ENCODE measurements around the gene ANKS1B. TPM values are rescaled to one million over a fixed set of nuclear protein-coding genes. Genes with fewer than 3 reads are reported as not detected.
"Not testable (repeated sequence)": the region's sequence is repeated elsewhere in the genome, so short reads cannot be mapped to it uniquely, and the experiment has no call there.

ANKS1B gene
- total RNA-seq, 1 experiment from 2014 or later = 18.8 TPM

DNA sequence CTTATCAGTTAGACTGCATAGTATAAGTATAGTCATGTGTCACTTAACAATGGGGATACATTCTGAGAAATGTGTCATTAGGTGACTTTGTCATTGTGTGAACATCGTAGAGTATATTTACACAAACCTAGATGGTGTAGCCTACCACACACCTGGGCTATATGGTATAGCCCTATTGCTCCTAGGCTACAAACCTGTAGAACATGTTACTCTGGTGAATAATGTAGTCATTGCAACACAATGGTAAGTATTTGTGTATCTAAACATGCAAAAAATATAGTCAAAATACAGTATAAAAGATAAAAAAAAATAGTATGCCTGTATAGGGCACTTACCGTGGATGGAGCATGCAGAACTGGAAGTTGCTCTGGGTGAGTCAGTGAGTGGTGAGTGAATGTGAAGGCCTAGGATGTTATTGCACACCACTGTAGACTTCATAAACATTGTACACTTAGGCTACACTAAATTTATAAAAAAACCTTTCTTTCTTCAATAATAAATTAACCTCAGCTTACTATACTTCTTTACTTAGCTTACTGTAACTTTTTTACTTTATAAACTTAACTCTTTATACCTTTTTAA lies 40.3 kb upstream of the ANKS1B start:
- POLR2A ChIA-PET = no interaction called here
- BruUV-seq (replicated peaks) = no TSS peak
- no peak for DNase-seq (ENCODE audit: unreplicated experiment)
- CTCF ChIA-PET = no interaction called here
- H3K4me3 Mint-ChIP-seq (ENCODE audit: unreplicated experiment) = no peak overlapping the region
- intact Hi-C loops (cut with micrococcal nuclease) = no loop called here
- no peaks in the 10 kb centered on the region for H3K27me3 Mint-ChIP-seq (ENCODE audit: insufficient read depth, unreplicated experiment)
- TF ChIP-seq, protein P1, sequence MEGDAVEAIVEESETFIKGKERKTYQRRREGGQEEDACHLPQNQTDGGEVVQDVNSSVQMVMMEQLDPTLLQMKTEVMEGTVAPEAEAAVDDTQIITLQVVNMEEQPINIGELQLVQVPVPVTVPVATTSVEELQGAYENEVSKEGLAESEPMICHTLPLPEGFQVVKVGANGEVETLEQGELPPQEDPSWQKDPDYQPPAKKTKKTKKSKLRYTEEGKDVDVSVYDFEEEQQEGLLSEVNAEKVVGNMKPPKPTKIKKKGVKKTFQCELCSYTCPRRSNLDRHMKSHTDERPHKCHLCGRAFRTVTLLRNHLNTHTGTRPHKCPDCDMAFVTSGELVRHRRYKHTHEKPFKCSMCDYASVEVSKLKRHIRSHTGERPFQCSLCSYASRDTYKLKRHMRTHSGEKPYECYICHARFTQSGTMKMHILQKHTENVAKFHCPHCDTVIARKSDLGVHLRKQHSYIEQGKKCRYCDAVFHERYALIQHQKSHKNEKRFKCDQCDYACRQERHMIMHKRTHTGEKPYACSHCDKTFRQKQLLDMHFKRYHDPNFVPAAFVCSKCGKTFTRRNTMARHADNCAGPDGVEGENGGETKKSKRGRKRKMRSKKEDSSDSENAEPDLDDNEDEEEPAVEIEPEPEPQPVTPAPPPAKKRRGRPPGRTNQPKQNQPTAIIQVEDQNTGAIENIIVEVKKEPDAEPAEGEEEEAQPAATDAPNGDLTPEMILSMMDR (IDR thresholded peaks at IDR 0.05; ENCODE audit: unreplicated experiment) = no peak
- no peaks in the 10 kb centered on the region for H3K4me1 Mint-ChIP-seq (ENCODE audit: insufficient read depth, unreplicated experiment)
- H3K27ac Mint-ChIP-seq (ENCODE audit: low read depth, unreplicated experiment) = no peak overlapping the region
- no peaks in the 10 kb centered on the region for H3K36me3 Mint-ChIP-seq (ENCODE audit: insufficient read depth, unreplicated experiment)
- H3K9me3 Mint-ChIP-seq (ENCODE audit: unreplicated experiment) = peaks cover 8% of the 10 kb centered on the region

DNA sequence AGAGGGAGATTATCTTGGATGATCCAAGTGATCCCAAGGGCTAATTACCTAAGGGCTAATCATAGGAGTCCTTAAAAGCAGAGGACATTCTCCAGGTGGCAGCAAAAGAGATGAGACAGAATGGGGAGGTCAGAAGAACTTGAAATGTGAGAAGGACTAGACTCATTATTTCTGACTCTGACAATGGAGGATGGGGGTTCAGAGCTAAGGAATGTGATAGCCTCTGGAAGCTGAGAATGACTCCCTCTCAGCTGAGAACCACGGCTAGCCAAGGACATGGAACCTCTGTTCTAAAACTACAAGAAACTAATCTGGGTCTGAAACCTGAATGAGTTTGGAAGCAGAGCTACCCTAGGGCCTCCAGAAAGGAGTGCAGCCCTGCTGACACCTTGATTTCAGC lies 35.6 kb upstream of the ANKS1B start:
- no peak for DNase-seq (ENCODE audit: unreplicated experiment)
- ChIA-PET CTCF (interaction anchor here (0.7 kb wide), 1 partner anchor 231 kb away, joined by 3 read pairs; no protein-coding TSS in a partner anchor), POLR2A (interaction anchor here (0.6 kb wide), 2 partner anchors 213 to 293 kb away, joined by 4 read pairs; no protein-coding TSS in a partner anchor)
- no peaks in the 10 kb centered on the region for H3K27me3 Mint-ChIP-seq (ENCODE audit: insufficient read depth, unreplicated experiment)
- no peak overlapping the region for H3K27ac Mint-ChIP-seq (ENCODE audit: low read depth, unreplicated experiment)
- no peak overlapping the region for H3K4me3 Mint-ChIP-seq (ENCODE audit: unreplicated experiment)
- peaks cover 11% of the 10 kb centered on the region for H3K4me1 Mint-ChIP-seq (ENCODE audit: insufficient read depth, unreplicated experiment)
- no TSS peak for BruUV-seq (replicated peaks)
- peaks cover 20% of the 10 kb centered on the region for H3K9me3 Mint-ChIP-seq (ENCODE audit: unreplicated experiment)
- TF ChIP-seq, protein P1 (IDR thresholded peaks at IDR 0.05; ENCODE audit: unreplicated experiment) = no peak
- H3K36me3 Mint-ChIP-seq (ENCODE audit: insufficient read depth, unreplicated experiment) = no peaks in the 10 kb centered on the region
- intact Hi-C loops (cut with micrococcal nuclease) = no loop called here

DNA sequence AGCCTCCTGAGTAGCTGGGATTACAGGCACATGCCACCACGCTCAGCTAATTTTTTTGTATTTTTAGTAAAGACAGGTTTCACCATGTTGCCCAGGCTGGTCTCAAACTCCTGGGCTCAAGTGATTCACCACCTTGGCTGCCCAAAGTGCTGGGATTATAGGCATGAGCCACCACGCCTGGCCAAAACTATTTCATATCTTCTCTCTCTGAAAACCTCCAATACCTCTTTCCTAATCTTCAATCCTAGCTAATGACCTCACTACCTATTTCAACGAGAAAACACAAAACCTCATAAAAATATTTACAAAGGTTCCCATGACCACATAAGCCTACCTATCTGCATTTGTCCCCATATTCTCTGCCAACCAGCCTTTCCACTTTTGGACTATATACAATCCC lies 32.3 kb upstream of the ANKS1B start:
- Mint-ChIP-seq H3K9me3 (ENCODE audit: unreplicated experiment) (peaks cover 17% of the 10 kb centered on the region), H3K36me3 (ENCODE audit: insufficient read depth, unreplicated experiment) (no peaks in the 10 kb centered on the region), H3K27ac (ENCODE audit: low read depth, unreplicated experiment) (peak overlapping the region; percentile 14), H3K27me3 (ENCODE audit: insufficient read depth, unreplicated experiment) (no peaks in the 10 kb centered on the region), H3K4me3 (ENCODE audit: unreplicated experiment) (no peak overlapping the region), H3K4me1 (ENCODE audit: insufficient read depth, unreplicated experiment) (peaks cover 11% of the 10 kb centered on the region)
- no TSS peak for BruUV-seq (replicated peaks)
- TF ChIP-seq, protein P1 (IDR thresholded peaks at IDR 0.05; ENCODE audit: unreplicated experiment) = no peak
- ChIA-PET POLR2A (interaction anchor here (0.6 to 0.8 kb wide), 2 partner anchors 22 to 33 kb away, joined by 4 read pairs; no protein-coding TSS in a partner anchor), CTCF (interaction anchor here (0.7 kb wide), 1 partner anchor 605 kb away, joined by 4 read pairs; no protein-coding TSS in a partner anchor)
- intact Hi-C loops (cut with micrococcal nuclease) = no loop called here
- DNase-seq (ENCODE audit: unreplicated experiment) = peak; percentile 52

DNA sequence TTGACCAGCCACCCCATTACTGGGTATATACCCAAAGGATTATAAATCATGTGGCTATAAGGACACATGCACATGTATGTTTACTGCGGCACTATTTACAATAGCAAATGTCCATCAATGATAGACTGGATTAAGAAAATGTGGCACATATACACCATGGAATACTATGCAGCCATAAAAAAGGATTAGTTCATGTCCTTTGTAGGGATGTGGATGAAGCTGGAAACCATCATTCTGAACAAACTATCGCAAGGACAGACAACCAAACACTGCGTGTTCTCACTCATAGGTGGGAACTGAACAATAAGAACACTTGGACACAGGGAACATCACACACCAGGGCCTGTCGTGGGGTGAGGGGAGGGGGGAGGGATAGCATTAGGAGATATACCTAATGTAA lies 31.6 kb upstream of the ANKS1B start:
- CTCF ChIA-PET; H3K4me3 Mint-ChIP-seq (ENCODE audit: unreplicated experiment): not testable (repeated sequence)

DNA sequence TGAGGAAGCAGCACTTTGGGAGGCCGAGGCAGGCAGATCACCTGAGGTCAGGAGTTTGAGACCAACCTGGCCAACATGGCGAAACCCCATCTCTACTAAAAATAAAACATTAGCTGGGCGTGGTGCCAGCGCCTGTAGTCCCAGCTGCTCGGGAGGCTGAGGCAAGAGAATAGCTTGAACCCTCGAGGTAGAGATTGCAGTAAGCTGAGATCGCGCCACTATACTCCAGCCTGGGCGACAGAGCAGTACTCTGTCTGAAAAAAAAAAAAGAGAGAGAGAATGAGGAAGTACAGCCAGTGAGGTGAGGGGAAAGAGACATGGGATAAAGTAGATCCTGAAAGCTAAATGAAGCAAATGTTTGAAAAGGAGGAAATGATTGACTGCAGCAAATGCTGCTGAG lies 21.1 kb upstream of the ANKS1B start:
- POLR2A ChIA-PET = not testable (repeated sequence)

More for the DNA sequence above, 31.6 kb upstream of the ANKS1B start:
- Mint-ChIP-seq H3K9me3 (ENCODE audit: unreplicated experiment) (peaks cover 12% of the 10 kb centered on the region), H3K4me1 (ENCODE audit: insufficient read depth, unreplicated experiment) (peaks cover 11% of the 10 kb centered on the region)
- H3K36me3 Mint-ChIP-seq (ENCODE audit: insufficient read depth, unreplicated experiment); H3K27me3 Mint-ChIP-seq (ENCODE audit: insufficient read depth, unreplicated experiment); DNase-seq (ENCODE audit: unreplicated experiment); BruUV-seq (replicated peaks); intact Hi-C loops (cut with micrococcal nuclease); H3K27ac Mint-ChIP-seq (ENCODE audit: low read depth, unreplicated experiment): not testable (repeated sequence)
- POLR2A ChIA-PET = interaction anchor here (0.8 kb wide), 1 partner anchor 33 kb away, joined by 4 read pairs; no protein-coding TSS in a partner anchor

More for the DNA sequence above, 21.1 kb upstream of the ANKS1B start:
- H3K4me1 Mint-ChIP-seq (ENCODE audit: insufficient read depth, unreplicated experiment); H3K9me3 Mint-ChIP-seq (ENCODE audit: unreplicated experiment); BruUV-seq (replicated peaks); H3K27ac Mint-ChIP-seq (ENCODE audit: low read depth, unreplicated experiment); H3K4me3 Mint-ChIP-seq (ENCODE audit: unreplicated experiment); H3K36me3 Mint-ChIP-seq (ENCODE audit: insufficient read depth, unreplicated experiment); H3K27me3 Mint-ChIP-seq (ENCODE audit: insufficient read depth, unreplicated experiment); intact Hi-C loops (cut with micrococcal nuclease); DNase-seq (ENCODE audit: unreplicated experiment): not testable (repeated sequence)
- CTCF ChIA-PET = interaction anchor here (1.0 kb wide), 1 partner anchor 15 kb away, joined by 4 read pairs; no protein-coding TSS in a partner anchor

All from MCF 10A (cell line).